LHCN-M2 (cell line): ENCODE measurements around the gene ARHGEF16. TPM values are rescaled to one million over a fixed set of nuclear protein-coding genes. Genes with fewer than 3 reads are reported as not detected.

Experiments used
- DNase-seq: peaks from one replicate; pipeline ENCODE4 v3.0.0-alpha.2; 2012; ENCODE audit warnings: low read depth
- polyA plus RNA-seq: library from polyadenylated mRNA; unstranded; fragments of >200 nt; gene quantifications from one replicate; pipeline ENCODE4 v1.2.1, GENCODE V29; 2012; ENCODE audit warnings: missing spikeins
- total RNA-seq: library from RNA; depleted of rRNA; stranded (reverse); fragments of >200 nt; gene quantifications from 2 replicates; pipeline ENCODE4 v1.2.3, GENCODE V29; 2014; rRNA removed

The ARHGEF16 gene
- not detected in 2 replicates for total RNA-seq
- polyA plus RNA-seq: not detected

DNA sequence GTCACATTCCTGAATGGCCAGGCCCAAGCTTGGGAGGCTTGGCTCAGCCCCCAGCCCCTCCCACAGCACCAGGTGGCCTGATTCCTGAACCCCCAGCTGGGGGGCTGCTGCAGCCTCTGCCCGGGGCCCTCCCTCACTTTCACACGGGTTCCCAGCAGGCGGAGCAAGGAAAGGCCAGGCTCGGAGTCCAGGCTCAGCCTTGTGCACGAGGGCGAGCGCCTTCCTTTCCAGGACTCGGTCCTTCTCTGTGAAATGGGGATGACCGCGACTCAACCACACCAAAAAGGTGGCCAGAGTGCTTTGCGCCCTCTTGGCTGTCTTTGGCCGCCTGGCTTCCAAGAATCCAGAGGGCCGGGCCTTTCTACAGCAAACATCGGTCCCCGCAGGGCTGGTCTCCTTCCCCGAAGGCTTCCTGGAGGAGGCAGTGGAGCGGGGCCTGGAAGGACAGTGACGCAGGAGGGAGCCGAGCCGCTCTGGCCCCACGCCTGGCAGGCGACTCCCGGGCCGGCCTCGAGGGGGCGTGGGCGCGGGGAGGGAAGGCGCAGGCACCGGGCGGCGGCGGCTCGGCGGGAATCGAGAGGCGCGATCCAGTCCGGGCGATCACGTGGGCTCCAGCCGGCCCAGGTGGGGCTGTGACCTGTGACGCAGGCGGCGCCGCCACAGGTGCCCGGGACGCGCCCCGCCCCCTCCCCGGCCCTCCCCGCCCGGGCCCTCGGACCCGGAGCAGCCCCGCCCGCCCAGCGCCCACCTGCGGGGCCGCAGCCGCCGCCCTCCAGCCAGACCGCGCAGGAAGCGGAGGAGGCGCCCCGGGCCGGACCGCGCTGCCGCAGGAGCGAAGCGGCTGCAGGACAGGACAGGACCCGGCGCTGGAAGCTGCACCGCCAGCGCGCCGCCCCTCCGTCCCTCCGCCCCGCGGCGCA, at the start of gene ARHGEF16:
ARHGEF16 (plus strand) TSS at position 775 of the 920 bp plus-strand sequence. CDS start 8,420 bp downstream, outside the sequence.
- no peak for DNase-seq

GRCh38 chr1:3404801-3405200, 49.7 kb upstream of the ARHGEF16 start:
- no peak for DNase-seq

DNA sequence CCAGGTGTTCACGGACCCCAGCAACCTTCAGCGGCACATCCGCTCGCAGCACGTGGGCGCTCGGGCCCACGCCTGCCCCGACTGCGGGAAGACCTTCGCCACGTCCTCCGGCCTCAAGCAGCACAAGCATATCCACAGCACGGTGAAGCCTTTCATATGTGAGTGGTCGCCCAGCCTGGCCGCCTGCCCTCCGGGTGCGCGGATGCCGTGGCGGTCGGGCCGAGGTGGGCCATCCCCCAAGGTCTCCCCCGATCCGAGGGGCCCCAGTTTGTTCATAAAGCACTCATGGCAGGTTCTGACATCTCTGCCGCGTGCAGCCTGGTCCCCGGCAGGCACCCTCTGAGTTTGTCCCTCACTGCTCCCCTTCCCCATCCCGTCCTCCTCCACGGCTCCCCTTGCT, 49.0 kb upstream of the ARHGEF16 start:
- no peak for DNase-seq

DNA sequence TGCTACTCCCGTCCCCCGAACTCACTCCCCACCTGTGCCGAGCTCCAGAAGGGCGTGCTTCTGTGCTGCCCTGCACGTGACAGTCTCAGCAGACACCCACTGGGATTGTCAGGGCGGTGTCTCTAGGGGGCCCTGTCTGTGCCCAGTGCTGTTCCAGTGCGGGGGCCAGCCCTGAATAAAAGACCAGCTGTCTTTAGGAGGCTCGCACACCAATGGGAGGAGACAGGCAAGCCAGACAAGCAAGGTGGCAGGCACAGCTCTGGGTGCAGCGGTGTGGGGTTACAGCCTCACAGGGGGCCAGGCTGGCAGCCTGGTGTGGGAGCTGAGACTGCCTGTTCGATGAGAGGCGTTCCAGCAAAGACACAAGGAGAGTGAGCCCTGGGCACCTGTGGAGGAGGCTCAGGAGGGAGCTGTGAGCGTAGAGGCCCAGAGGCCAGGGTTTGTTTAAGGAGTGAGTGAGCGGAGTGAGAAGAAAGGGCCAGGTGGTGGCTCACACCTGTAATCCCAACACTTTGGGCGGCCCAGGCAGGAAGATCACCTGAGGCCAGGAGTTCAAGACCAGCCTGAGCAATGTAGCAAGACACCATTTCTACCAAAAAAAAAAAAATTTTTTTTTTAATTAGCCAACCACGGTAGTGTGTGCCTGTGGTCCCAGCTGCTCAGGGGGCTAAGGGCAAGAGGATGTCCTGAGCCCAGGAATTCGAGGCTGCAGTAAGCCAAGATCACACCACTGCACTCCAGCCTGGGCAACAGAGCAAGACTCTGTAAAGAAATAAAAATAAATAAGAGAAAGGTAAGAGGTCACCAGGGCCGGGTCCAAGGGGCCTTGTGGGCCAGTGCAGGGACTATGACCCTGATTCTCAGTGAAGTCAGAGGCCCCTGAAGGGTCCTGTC, 48.2 kb upstream of the ARHGEF16 start:
- DNase-seq: no peak

GRCh38 chr1:3407021-3407420, 47.4 kb upstream of the ARHGEF16 start:
- no peak for DNase-seq

- DNase-seq: no peak
Observed at GRCh38 chr1:3408751-3409266, 45.7 kb upstream of the ARHGEF16 start.

DNA sequence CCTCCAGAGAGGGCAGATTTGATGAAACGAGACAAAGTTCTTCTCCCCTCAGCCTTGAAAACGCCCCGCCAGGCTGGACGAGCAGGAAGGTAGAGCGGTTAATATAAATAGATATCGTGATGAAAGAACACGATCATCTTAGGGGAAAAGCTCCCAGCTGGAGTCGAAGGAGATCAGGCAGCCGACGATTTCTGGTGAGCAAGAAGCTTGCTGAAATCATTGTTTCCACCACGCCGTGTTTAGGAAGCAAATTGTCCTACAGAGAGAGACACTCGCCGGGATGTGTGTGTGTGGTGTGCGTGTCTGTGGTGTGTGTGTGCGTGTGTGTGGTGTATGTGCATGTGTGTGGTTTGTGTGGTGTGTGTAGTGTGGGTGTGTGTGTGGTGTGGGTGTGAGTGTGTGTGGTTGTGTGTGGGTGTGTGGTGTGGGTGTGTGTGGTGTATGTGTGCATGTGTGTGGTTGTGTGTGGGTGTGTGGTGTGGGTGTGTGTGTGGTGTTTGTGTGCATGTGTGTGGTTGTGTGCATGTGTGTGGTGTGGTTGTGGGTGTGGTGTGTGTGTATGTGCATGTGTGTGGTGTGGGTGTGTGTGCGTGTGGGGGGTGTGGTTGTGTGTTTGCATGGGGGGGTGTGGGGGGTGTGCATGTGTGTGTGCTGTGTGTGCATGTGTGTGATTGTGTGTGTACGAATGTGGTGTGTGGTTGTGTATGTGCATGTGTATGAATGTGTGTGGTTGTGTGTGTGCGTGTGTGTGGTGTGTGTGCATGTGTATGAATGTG, 44.9 kb upstream of the ARHGEF16 start:
- no peak for DNase-seq

DNA sequence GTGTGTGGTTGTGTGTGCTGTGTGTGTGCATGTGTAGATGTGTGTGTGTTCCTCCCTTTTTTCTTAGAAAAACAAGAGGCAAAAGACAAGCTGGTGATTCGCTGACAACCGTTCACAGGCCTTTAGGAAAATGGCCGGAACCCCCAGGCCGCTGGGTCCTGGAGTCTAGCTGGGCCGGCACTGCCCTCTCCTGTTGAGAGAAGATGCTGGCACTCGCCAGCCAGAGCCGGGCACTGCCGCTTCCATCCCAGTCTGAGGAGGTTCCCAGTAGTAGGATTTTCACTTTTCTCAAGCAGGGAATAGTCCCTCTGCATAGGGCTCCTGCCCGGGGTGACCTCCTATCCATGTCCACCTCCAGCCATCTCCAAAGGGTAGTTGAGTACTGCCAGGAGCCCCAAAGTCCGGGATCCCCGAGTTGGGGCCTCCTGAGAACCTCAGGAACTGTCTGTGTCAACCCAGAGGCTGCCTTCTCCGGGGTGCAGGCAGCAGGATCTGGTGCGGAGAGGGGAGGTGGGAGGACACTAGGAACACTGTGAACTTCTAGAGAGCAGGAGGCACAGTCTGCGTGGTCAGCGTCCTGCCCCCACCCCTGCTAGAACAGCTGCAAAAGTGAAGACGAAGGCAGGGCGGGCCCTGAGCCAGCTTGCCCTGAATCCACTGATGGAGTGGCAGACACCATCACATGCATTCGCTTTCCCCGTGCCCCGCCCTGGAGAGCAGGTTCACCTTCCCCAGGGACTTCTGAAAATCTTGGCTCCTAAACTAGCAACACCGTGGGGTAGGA, 44.1 kb upstream of the ARHGEF16 start:
- DNase-seq: peak; percentile 12

DNA sequence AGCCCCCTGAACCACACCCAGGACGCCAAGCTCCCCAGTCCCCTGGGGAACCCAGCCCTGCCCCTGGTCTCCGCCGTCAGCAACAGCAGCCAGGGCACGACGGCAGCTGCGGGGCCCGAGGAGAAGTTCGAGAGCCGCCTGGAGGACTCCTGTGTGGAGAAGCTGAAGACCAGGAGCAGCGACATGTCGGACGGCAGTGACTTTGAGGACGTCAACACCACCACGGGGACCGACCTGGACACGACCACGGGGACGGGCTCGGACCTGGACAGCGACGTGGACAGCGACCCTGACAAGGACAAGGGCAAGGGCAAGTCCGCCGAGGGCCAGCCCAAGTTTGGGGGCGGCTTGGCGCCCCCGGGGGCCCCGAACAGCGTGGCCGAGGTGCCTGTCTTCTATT, 42.7 kb upstream of the ARHGEF16 start:
- DNase-seq: no peak

DNA sequence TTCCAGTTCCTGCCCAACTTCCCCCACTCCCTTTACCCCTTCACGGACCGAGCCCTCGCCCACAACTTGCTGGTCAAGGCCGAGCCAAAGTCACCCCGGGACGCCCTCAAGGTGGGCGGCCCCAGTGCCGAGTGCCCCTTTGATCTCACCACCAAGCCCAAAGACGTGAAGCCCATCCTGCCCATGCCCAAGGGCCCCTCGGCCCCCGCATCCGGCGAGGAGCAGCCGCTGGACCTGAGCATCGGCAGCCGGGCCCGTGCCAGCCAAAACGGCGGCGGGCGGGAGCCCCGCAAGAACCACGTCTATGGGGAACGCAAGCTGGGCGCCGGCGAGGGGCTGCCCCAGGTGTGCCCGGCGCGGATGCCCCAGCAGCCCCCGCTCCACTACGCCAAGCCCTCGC, 42.1 kb upstream of the ARHGEF16 start:
- DNase-seq: no peak

DNA sequence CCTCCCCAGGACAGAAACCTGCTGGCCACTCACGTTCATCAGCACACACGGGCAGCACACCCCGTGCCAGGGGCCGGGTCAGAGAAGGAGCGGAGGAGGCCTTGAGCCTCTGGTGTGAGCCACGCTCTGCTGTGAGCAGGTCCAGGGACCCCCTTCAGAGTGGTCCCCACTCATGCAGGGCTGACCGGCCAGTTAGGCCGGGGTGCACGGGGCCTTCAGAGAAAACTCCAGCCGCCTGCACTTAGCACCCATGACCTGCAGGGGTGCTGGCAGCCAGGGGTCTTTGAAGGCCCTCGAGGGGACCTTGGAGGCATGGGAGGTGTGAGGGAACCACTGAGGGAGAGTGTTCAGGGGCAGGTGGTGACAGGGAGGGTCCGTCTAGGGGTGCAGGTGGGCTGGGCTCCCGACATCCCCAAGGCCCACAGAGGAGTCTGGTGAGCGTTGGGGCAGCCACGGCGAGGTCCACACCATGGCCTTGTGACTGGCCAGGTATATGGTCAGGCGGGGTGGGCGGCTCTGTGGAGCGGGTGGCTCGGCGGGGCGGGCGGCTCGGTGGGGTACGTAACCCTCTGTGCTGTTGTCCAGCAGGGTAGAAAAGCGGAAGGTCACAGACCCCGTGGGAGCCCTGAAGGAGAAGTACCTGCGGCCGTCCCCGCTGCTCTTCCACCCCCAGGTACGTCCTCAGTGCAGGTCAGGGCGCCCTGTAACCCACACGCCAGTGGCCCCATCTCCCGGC, 40.3 kb upstream of the ARHGEF16 start:
- DNase-seq: no peak

GRCh38 chr1:3415260-3416090, 39.0 kb upstream of the ARHGEF16 start:
- no peak for DNase-seq

GRCh38 chr1:3417082-3417739, 37.3 kb upstream of the ARHGEF16 start:
- no peak for DNase-seq

- no peak for DNase-seq
Observed at GRCh38 chr1:3417934-3418333, 36.5 kb upstream of the ARHGEF16 start.

GRCh38 chr1:3418600-3418999, 35.9 kb upstream of the ARHGEF16 start:
- DNase-seq: no peak

GRCh38 chr1:3419415-3420204, 34.9 kb upstream of the ARHGEF16 start:
- DNase-seq: no peak

DNA sequence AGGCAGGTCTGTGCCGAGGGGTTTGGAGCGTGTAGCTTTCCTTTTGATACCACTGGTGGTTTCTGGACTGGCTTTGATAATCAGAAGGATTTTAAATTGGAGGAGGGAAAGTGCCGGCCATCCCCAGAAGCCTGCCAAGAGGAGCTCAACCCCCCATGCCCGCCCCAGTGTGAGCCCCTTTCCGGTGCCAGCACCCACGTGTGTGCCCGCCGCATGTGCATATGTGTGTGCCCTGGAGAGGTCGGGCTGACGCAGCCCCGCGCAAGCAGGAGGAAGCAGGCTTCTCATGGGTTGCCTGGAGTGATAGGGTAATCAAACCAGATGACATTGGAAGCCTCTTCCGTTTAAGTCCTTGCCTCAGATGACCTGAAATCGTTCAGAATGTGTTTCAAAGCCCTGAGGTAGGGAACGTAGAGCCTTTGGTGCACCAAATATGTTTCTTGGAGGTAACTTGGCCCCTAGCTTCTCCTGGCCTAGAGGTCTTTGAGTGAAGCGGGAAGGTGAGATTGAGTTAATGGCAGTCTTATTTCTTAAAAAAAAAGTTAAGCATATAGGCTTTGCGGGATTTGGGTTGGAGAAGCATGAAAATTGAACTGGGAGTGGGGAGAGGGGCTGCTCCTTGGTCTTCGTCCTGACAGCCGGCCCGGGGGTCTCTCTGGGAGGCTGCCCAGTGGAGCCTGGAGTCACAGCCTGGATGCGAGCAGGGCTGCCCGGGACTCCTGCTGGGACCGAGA, 34.1 kb upstream of the ARHGEF16 start:
- no peak for DNase-seq
